B cell (primary cell): ENCODE measurements around the gene COMT. TPM values are rescaled to one million over a fixed set of nuclear protein-coding genes. Genes with fewer than 3 reads are reported as not detected.

Source experiments
- ATAC-seq: fragments of 200-7000 bp; cut with Tn5 transposase; one replicate; pipeline ENCODE4 v1.10.0; 2021; ENCODE audit warnings: low read depth, mild to moderate bottlenecking, moderate number of reproducible peaks, moderate library complexity
- CTCF ChIA-PET: fragments of 350-600 bp; sonication (Branson Sonifier 250); formaldehyde crosslinking; loops from one replicate; lab custom pipeline; 2021; ENCODE audit warnings: antibody characterized with exemption, inconsistent platforms; lab: Charles Lee
- POLR2A ChIA-PET: fragments of 350-600 bp; sonication (Branson Sonifier 250); formaldehyde crosslinking; loops from one replicate; lab custom pipeline; 2021; ENCODE audit warnings: antibody characterized with exemption; lab: Charles Lee
- DNase-seq: peaks from one replicate; pipeline ENCODE4 v3.0.0; 2013
- H2AFZ ChIP-seq: 2 replicates; pipeline ENCODE4 v1.6.1; 2012; ENCODE audit warnings: mild to moderate bottlenecking, low read depth, low read length; ENCODE audit not compliant: insufficient read depth, poor library complexity, severe bottlenecking
- H3K27ac ChIP-seq, 2 donors: 1 replicate in 1 of 2; 2 replicates in 1 of 2; pipeline ENCODE4 v1.5.1; 2012 to 2013; ENCODE audit warnings: low read length in 2 of 2, mild to moderate bottlenecking in 2 of 2, moderate library complexity in 1 of 2
- H3K27me3 ChIP-seq, 4 experiments: fragments of 200-600 bp in 1 of 4; sonication (generic) in 1 of 4; replicated peaks in 1 of 4; 1 replicate in 2 of 4; 2 replicates in 2 of 4; pipeline versions ENCODE4 v1.6.1 to v1.7.0; 2013 to 2016; ENCODE audit warnings: low read length in 3 of 4, mild to moderate bottlenecking in 2 of 4, mixed read lengths in 1 of 4, moderate library complexity in 1 of 4; ENCODE audit not compliant: insufficient read depth in 4 of 4, control insufficient read depth in 3 of 4; ENCODE audit errors: control extremely low read depth in 1 of 4
- H3K36me3 ChIP-seq, 2 experiments: replicated peaks in 1 of 2; 1 replicate in 1 of 2; 2 replicates in 1 of 2; pipeline versions ENCODE4 v1.6.1 to v1.7.1; 2013; ENCODE audit warnings: low read length in 1 of 2; ENCODE audit not compliant: insufficient read depth in 2 of 2, control insufficient read depth in 1 of 2; ENCODE audit errors: control extremely low read depth in 1 of 2, extremely low read depth in 1 of 2
- H3K4me1 ChIP-seq, 2 donors: fragments of 200-600 bp in 1 of 2; sonication (generic) in 1 of 2; 1 replicate in 1 of 2; 2 replicates in 1 of 2; pipeline versions ENCODE4 v1.5.1 to v1.6.1; 2013 to 2017; ENCODE audit warnings: low read length in 2 of 2; ENCODE audit not compliant: control insufficient read depth in 2 of 2, insufficient read depth in 2 of 2
- H3K4me2 ChIP-seq: replicated peaks from 2 replicates; pipeline ENCODE3; 2012; ENCODE audit warnings: mild to moderate bottlenecking, low read depth, low read length; ENCODE audit not compliant: poor library complexity, severe bottlenecking
- H3K4me3 ChIP-seq, 5 experiments: fragments of 200-600 bp in 1 of 5; sonication (generic) in 1 of 5; 1 replicate in 3 of 5; 2 replicates in 2 of 5; pipeline versions ENCODE4 v1.5.1 to v1.7.0; 2011 to 2016; ENCODE audit warnings: low read length in 4 of 5, mild to moderate bottlenecking in 4 of 5, low read depth in 2 of 5, control low read depth in 1 of 5, moderate library complexity in 1 of 5; ENCODE audit not compliant: insufficient read depth in 1 of 5; ENCODE audit errors: control extremely low read depth in 1 of 5, extremely low read depth in 1 of 5
- H3K79me2 ChIP-seq: fragments of 200-600 bp; sonication (generic); one replicate; pipeline ENCODE4 v1.6.0; 2016; ENCODE audit warnings: low read length; ENCODE audit not compliant: control insufficient read depth, insufficient read depth
- H3K9ac ChIP-seq: fragments of 200-600 bp; sonication (generic); 2 replicates; pipeline ENCODE4 v1.6.1; 2017; ENCODE audit warnings: mild to moderate bottlenecking, low read length, moderate library complexity
- H3K9me3 ChIP-seq, 3 donors: one replicate each; pipeline versions ENCODE4 v1.6.1 to v1.7.1; 2013; ENCODE audit warnings: low read length in 2 of 3; ENCODE audit not compliant: control insufficient read depth in 2 of 3, insufficient read depth in 1 of 3; ENCODE audit errors: control extremely low read depth in 1 of 3
- H4K20me1 ChIP-seq: 2 replicates; pipeline ENCODE4 v1.6.0; 2012; ENCODE audit warnings: mild to moderate bottlenecking, low read length; ENCODE audit not compliant: insufficient read depth, control insufficient read depth, poor library complexity, severe bottlenecking
- H3K27ac Mint-ChIP-seq: one replicate; pipeline ENCODE4 v1.8.0; 2021; ENCODE audit warnings: mixed read lengths
- H3K27me3 Mint-ChIP-seq: one replicate; pipeline ENCODE4 v1.8.0; 2021; ENCODE audit warnings: mixed read lengths
- H3K4me1 Mint-ChIP-seq: one replicate; pipeline ENCODE4 v1.8.0; 2021; ENCODE audit warnings: mixed read lengths
- H3K4me3 Mint-ChIP-seq: one replicate; pipeline ENCODE4 v1.8.0; 2021; ENCODE audit warnings: mixed read lengths
- H3K9me3 Mint-ChIP-seq: one replicate; pipeline ENCODE4 v1.8.0; 2022; ENCODE audit warnings: mixed read lengths; ENCODE audit not compliant: insufficient read depth
- EZH2 ChIP-seq: IDR thresholded peaks from 2 replicates; pipeline ENCODE4 v1.6.1; 2012; ENCODE audit warnings: borderline replicate concordance, low read depth, mild to moderate bottlenecking, moderate library complexity, low read length; ENCODE audit not compliant: insufficient read depth, poor library complexity, severe bottlenecking
- WGBS: methylation state at CpG from one replicate; pipeline ENCODE4 v1.1.5; 2013; ENCODE audit warnings: missing lambda C conversion rate; ENCODE audit not compliant: insufficient coverage; 5-methylcytosine and 5-hydroxymethylcytosine counted together
- intact Hi-C: fragments of 100-400 bp; cut with micrococcal nuclease; formaldehyde crosslinking; loops from one replicate; pipeline ENCODE4 v1.10.0; 2022
- polyA plus RNA-seq: library from polyadenylated mRNA; depleted of rRNA; stranded (reverse); fragments of >200 nt; gene quantifications from 2 replicates; pipeline ENCODE4 v1.2.3, GENCODE V29; 2012
- total RNA-seq, 2 donors: library from RNA; stranded (reverse); fragments of 120-200 nt in 1 of 2; gene quantifications; 1 replicate in 1 of 2; 2 replicates in 1 of 2; pipeline versions ENCODE4 v1.2.3 to v1.2.4, GENCODE V29; 2013 to 2022
- TF ChIP-seq, protein P1 (sequence below): fragments of 200-600 bp; IDR thresholded peaks from one replicate; pipeline ENCODE4 v1.8.0; 2022; ENCODE audit warnings: antibody characterized with exemption, mild to moderate bottlenecking

Gene COMT
- total and polyA plus RNA-seq, 2 donors (not counting 1 experiment from before 2014, with no cell fraction given) = 32.6 to 58.3 TPM

DNA sequence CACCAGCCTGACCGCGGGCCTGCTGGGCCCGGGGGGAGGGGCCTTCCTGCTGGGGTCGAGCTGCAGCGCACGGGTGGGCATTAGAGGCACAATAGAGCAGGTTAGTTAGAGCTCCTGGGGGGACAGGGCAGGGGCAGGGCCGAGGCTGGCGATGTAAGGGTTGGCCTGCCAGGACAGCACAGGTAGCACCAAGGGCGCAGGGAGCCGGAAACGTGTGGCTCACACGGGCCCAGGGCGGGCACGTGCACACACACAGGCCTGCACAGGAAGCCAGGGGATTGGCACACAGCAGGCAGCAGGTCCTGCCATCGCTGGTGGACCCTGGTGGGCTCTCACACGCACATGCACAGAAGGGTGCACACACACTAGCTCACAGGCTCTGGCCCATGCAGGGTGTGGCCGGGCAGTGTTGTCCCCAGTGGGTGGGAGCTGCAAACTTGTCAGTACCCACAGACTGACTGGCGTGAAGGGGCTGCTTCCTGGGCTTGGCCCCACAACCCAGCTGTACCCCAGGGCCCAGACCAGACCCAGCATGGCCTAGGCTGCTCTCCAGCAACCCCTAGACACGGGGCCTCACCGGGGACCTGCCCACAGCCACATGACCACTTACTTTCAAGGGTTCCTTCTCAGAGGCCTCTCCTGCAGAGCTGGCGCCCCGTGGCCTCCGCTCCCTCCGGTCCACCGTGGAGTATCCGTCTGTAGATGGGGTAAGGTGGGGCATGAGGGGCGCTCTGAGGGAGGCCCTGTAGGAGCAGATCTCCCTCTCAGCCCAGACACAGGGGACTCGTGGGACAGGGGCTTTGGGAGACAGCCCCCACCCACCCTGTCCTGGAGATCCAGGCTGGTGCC is 29.9 kb downstream of the COMT start:
- Histone ChIP-seq H3K9me3 (no peaks in the 10 kb centered on the region), H3K27ac (no peak overlapping the region), H3K4me3 (no peak overlapping the region), H3K9ac (no peak overlapping the region), H4K20me1 (no peaks in the 10 kb centered on the region), H3K36me3 (peaks cover 0 to 21% of the 10 kb centered on the region in 2 experiments), H3K27me3 (no peaks in the 10 kb centered on the region), H3K4me2 (no peak overlapping the region), H3K79me2 (no peaks in the 10 kb centered on the region), H3K4me1 (peaks cover 0 to 4% of the 10 kb centered on the region in 2 donors), H2AFZ (no peak overlapping the region)
- POLR2A ChIA-PET = no interaction called here
- no peak overlapping the region for H3K4me3 Mint-ChIP-seq
- 56% methylated on average over 21 of the region's 28 CpGs for WGBS
- ATAC-seq = no peak
- DNase-seq = no peak
- no peaks in the 10 kb centered on the region for H3K27me3 Mint-ChIP-seq
- H3K27ac Mint-ChIP-seq = no peak overlapping the region
- TF ChIP-seq, protein P1, sequence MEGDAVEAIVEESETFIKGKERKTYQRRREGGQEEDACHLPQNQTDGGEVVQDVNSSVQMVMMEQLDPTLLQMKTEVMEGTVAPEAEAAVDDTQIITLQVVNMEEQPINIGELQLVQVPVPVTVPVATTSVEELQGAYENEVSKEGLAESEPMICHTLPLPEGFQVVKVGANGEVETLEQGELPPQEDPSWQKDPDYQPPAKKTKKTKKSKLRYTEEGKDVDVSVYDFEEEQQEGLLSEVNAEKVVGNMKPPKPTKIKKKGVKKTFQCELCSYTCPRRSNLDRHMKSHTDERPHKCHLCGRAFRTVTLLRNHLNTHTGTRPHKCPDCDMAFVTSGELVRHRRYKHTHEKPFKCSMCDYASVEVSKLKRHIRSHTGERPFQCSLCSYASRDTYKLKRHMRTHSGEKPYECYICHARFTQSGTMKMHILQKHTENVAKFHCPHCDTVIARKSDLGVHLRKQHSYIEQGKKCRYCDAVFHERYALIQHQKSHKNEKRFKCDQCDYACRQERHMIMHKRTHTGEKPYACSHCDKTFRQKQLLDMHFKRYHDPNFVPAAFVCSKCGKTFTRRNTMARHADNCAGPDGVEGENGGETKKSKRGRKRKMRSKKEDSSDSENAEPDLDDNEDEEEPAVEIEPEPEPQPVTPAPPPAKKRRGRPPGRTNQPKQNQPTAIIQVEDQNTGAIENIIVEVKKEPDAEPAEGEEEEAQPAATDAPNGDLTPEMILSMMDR = no peak
- TF ChIP-seq EZH2 = no peak
- H3K4me1 Mint-ChIP-seq = peaks cover 14% of the 10 kb centered on the region
- intact Hi-C loops = loop anchor here (2.0 to 5.0 kb wide), 2 partner anchors 67 to 161 kb away; partner anchors contain the start of gene ZDHHC8
- CTCF ChIA-PET = interaction anchor here (0.7 to 7.2 kb wide), 12 partner anchors 18 to 313 kb away, joined by 3 to 65 read pairs (median 4); no protein-coding TSS in a partner anchor
- no peaks in the 10 kb centered on the region for H3K9me3 Mint-ChIP-seq

DNA sequence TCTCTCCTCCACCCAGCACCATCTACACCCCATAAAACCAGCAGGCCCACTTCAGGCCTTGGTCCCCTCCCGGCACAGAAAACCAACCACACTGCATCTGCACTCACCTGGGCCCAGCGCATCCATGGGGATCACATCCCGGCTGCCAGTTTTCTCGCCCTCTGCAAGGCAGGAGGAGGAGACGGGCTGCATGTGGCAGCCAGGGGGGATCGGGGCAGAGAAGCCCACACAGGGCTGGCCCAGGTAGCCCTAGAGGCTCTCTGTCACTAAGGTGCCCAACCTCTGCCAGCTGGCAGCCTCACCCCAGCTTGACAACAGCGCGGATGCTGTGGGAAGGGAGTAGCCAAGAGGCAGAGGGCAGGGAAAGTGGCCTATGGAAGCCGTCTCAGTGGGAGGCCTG is 30.7 kb downstream of the COMT start:
- Mint-ChIP-seq H3K4me1 (peaks cover 14% of the 10 kb centered on the region), H3K9me3 (no peaks in the 10 kb centered on the region), H3K4me3 (no peak overlapping the region), H3K27ac (no peak overlapping the region), H3K27me3 (no peaks in the 10 kb centered on the region)
- H3K4me2 ChIP-seq = no peak overlapping the region
- no peak overlapping the region for H3K27ac ChIP-seq
- DNase-seq (no peak), ATAC-seq (no peak)
- no peak for TF ChIP-seq EZH2
- TF ChIP-seq, protein P1 = no peak
- H3K9me3 ChIP-seq = no peaks in the 10 kb centered on the region
- peaks cover 0 to 16% of the 10 kb centered on the region in 2 experiments for H3K36me3 ChIP-seq
- intact Hi-C loops = loop anchor here (5.0 kb wide), 1 partner anchor 160 kb away; the partner anchor contains the start of gene ZDHHC8
- H2AFZ ChIP-seq = no peak overlapping the region
- CTCF ChIA-PET = interaction anchor here (0.7 to 7.2 kb wide), 5 partner anchors 42 to 185 kb away, joined by 3 to 65 read pairs (median 9); no protein-coding TSS in a partner anchor
- H3K27me3 ChIP-seq = no peaks in the 10 kb centered on the region
- H3K79me2 ChIP-seq = no peaks in the 10 kb centered on the region
- peaks cover 0 to 4% of the 10 kb centered on the region in 2 donors for H3K4me1 ChIP-seq
- H4K20me1 ChIP-seq = no peaks in the 10 kb centered on the region
- H3K9ac ChIP-seq = no peak overlapping the region
- POLR2A ChIA-PET = no interaction called here
- WGBS = 97% methylated on average over 8 of the region's 9 CpGs
- H3K4me3 ChIP-seq = no peak overlapping the region
